H1 (cell line): ENCODE results near the gene OGFR. TPM values are rescaled to one million over a fixed set of nuclear protein-coding genes. Genes with fewer than 3 reads are reported as not detected.

ENCODE experiments used
- CTCF ChIA-PET: fragments of 300-600 bp; sonication (Branson Sonifier 250); formaldehyde crosslinking; loops from one replicate; lab custom pipeline; 2021; ENCODE audit not compliant: partially characterized antibody; lab: Charles Lee
- POLR2A ChIA-PET: fragments of 300-600 bp; sonication (Branson Sonifier 250); formaldehyde crosslinking; loops from one replicate; lab custom pipeline; 2021; ENCODE audit warnings: inconsistent platforms; ENCODE audit not compliant: partially characterized antibody; lab: Charles Lee
- DNase-seq, 2 experiments: peaks; one replicate each; pipeline versions ENCODE4 v3.0.0 to v3.0.0-alpha.2; 2010 to 2022; ENCODE audit warnings: low spot score in 2 of 2, low read depth in 1 of 2, mixed read lengths in 1 of 2
- FAIRE-seq: peaks from 2 replicates; lab custom pipeline; 2011; peaks lifted over from hg19 to GRCh38; lab: Jason Lieb, UNC
- H2AFZ ChIP-seq: 2 replicates; pipeline ENCODE4 v1.8.1; 2012; ENCODE audit warnings: low read length, inconsistent platforms
- H2AK5ac ChIP-seq: 2 replicates; pipeline ENCODE4 v1.6.1; 2013; ENCODE audit warnings: low read depth, low read length
- H2BK120ac ChIP-seq: replicated peaks from 2 replicates; pipeline ENCODE3; 2013; ENCODE audit warnings: low read depth, low read length, inconsistent platforms
- H2BK12ac ChIP-seq: 2 replicates; pipeline ENCODE4 v1.6.1; 2013; ENCODE audit warnings: low read depth, low read length
- H2BK15ac ChIP-seq: 2 replicates; pipeline ENCODE4 v1.6.1; 2013; ENCODE audit warnings: low read length
- H2BK20ac ChIP-seq: 2 replicates; pipeline ENCODE4 v1.6.1; 2013; ENCODE audit warnings: low read length
- H2BK5ac ChIP-seq: 2 replicates; pipeline ENCODE4 v1.6.1; 2013; ENCODE audit warnings: low read depth, low read length
- H3K14ac ChIP-seq: 2 replicates; pipeline ENCODE4 v1.6.1; 2013; ENCODE audit warnings: inconsistent platforms; ENCODE audit not compliant: insufficient read length
- H3K18ac ChIP-seq: 2 replicates; pipeline ENCODE4 v1.6.1; 2013; ENCODE audit warnings: low read length; ENCODE audit errors: extremely low read depth
- H3K23ac ChIP-seq: 2 replicates; pipeline ENCODE4 v1.6.1; 2013; ENCODE audit warnings: inconsistent platforms; ENCODE audit not compliant: insufficient read length
- H3K23me2 ChIP-seq: 2 replicates; pipeline ENCODE4 v1.6.1; 2013; ENCODE audit warnings: low read depth, low read length
- H3K27ac ChIP-seq: 2 replicates; pipeline ENCODE4 v1.6.1; 2011; ENCODE audit warnings: low read depth, low read length, inconsistent platforms
- H3K27me3 ChIP-seq, 4 experiments: replicated peaks in 1 of 4; 1 replicate in 1 of 4; 2 replicates in 3 of 4; pipeline versions ENCODE4 v1.6.1 to v1.8.1; 2011 to 2013; ENCODE audit warnings: low read length in 3 of 4, mild to moderate bottlenecking in 3 of 4, inconsistent platforms in 2 of 4, mixed read lengths in 2 of 4, moderate library complexity in 1 of 4; ENCODE audit not compliant: control insufficient read depth in 3 of 4, insufficient read depth in 3 of 4; ENCODE audit errors: extremely low read depth in 1 of 4
- H3K36me3 ChIP-seq, 4 experiments: 2 replicates each; pipeline versions ENCODE4 v1.6.1 to v1.8.1; 2011 to 2013; ENCODE audit warnings: mild to moderate bottlenecking in 4 of 4, low read length in 3 of 4, moderate library complexity in 2 of 4, control low read depth in 1 of 4, inconsistent platforms in 1 of 4; ENCODE audit not compliant: insufficient read depth in 4 of 4, control insufficient read depth in 2 of 4
- H3K4ac ChIP-seq: replicated peaks from 2 replicates; pipeline ENCODE3; 2013; ENCODE audit warnings: low read length, low read depth, mixed read lengths, inconsistent platforms; ENCODE audit not compliant: insufficient read length
- H3K4me1 ChIP-seq, 4 experiments: replicated peaks in 1 of 4; 1 replicate in 1 of 4; 2 replicates in 3 of 4; pipeline versions ENCODE4 v1.6.1 to v1.8.1; 2011 to 2013; ENCODE audit warnings: low read length in 3 of 4, inconsistent platforms in 2 of 4, mixed read lengths in 1 of 4; ENCODE audit not compliant: insufficient read depth in 4 of 4, control insufficient read depth in 3 of 4
- H3K4me2 ChIP-seq, 2 experiments: 2 replicates each; pipeline versions ENCODE4 v1.6.1 to v1.8.1; 2011 to 2013; ENCODE audit warnings: low read depth in 2 of 2, low read length in 2 of 2, control low read depth in 1 of 2, inconsistent platforms in 1 of 2, mild to moderate bottlenecking in 1 of 2; ENCODE audit not compliant: insufficient read depth in 1 of 2
- H3K4me3 ChIP-seq, 4 experiments: fragments of 200-600, 300-600 bp in 1 of 4; sonication (generic), shearing (Covaris generic), sonication (Bioruptor Twin) in 1 of 4; 2 replicates each; pipeline versions ENCODE4 v1.5.1 to v1.8.1; 2011 to 2016; ENCODE audit warnings: low read length in 4 of 4, low read depth in 3 of 4, control low read depth in 2 of 4, inconsistent platforms in 2 of 4, mild to moderate bottlenecking in 2 of 4, mixed read lengths in 1 of 4, moderate library complexity in 1 of 4; ENCODE audit not compliant: insufficient read depth in 2 of 4; ENCODE audit errors: extremely low read depth in 1 of 4
- H3K56ac ChIP-seq: replicated peaks from 2 replicates; pipeline ENCODE3; 2013; ENCODE audit warnings: low read depth, mild to moderate bottlenecking, mixed read lengths, low read length, inconsistent platforms; ENCODE audit not compliant: insufficient read length
- H3K79me1 ChIP-seq: 2 replicates; pipeline ENCODE4 v1.6.1; 2013; ENCODE audit warnings: low read depth, low read length, control low read depth
- H3K79me2 ChIP-seq, 2 experiments: 2 replicates each; pipeline versions ENCODE4 v1.6.1 to v1.8.1; 2012 to 2013; ENCODE audit warnings: low read length in 2 of 2, mild to moderate bottlenecking in 2 of 2, inconsistent platforms in 1 of 2; ENCODE audit not compliant: insufficient read depth in 2 of 2, control insufficient read depth in 1 of 2
- H3K9ac ChIP-seq, 4 experiments: replicated peaks in 1 of 4; 1 replicate in 1 of 4; 2 replicates in 3 of 4; pipeline versions ENCODE4 v1.6.1 to v1.8.1; 2011 to 2013; ENCODE audit warnings: low read depth in 3 of 4, low read length in 3 of 4, control low read depth in 2 of 4, mild to moderate bottlenecking in 2 of 4, moderate library complexity in 2 of 4, inconsistent platforms in 1 of 4; ENCODE audit errors: extremely low read depth in 1 of 4
- H3K9me3 ChIP-seq, 2 experiments: 2 replicates each; pipeline versions ENCODE4 v1.6.1 to v1.8.1; 2012 to 2013; ENCODE audit warnings: mild to moderate bottlenecking in 2 of 2, moderate library complexity in 2 of 2, control low read depth in 1 of 2, inconsistent platforms in 1 of 2, low read depth in 1 of 2, low read length in 1 of 2, mixed read lengths in 1 of 2; ENCODE audit not compliant: insufficient read depth in 2 of 2
- H4K20me1 ChIP-seq, 2 experiments: replicated peaks in 1 of 2; 2 replicates each; pipeline versions ENCODE3 to v1.8.1; 2011 to 2013; ENCODE audit warnings: inconsistent platforms in 2 of 2, low read length in 2 of 2, mild to moderate bottlenecking in 1 of 2; ENCODE audit not compliant: insufficient read depth in 2 of 2, control insufficient read depth in 1 of 2
- H4K5ac ChIP-seq: 2 replicates; pipeline ENCODE4 v1.6.1; 2013; ENCODE audit warnings: low read length, low read depth, mixed read lengths, inconsistent platforms; ENCODE audit not compliant: insufficient read length
- H4K8ac ChIP-seq: 2 replicates; pipeline ENCODE4 v1.8.0; 2013; ENCODE audit warnings: mild to moderate bottlenecking, moderate library complexity, low read length, inconsistent platforms; ENCODE audit not compliant: insufficient read depth; ENCODE audit errors: extremely low read depth
- H4K91ac ChIP-seq: replicated peaks from 2 replicates; pipeline ENCODE3; 2013; ENCODE audit warnings: low read length, mixed read lengths, inconsistent platforms; ENCODE audit not compliant: insufficient read length
- CTCF ChIP-seq, 3 experiments: IDR thresholded peaks; 1 replicate in 2 of 3; 2 replicates in 1 of 3; pipeline versions ENCODE4 v1.5.1 to v1.6.1; 2011; ENCODE audit warnings: low read length in 3 of 3, mild to moderate bottlenecking in 3 of 3, inconsistent platforms in 2 of 3, low read depth in 1 of 3, moderate library complexity in 1 of 3; ENCODE audit not compliant: insufficient read depth in 1 of 3; ENCODE audit errors: control extremely low read depth in 1 of 3
- EGR1 ChIP-seq: IDR thresholded peaks from 2 replicates; pipeline ENCODE4 v1.6.1; 2011; ENCODE audit warnings: low read depth, low read length, borderline replicate concordance
- KDM1A ChIP-seq: fragments of 200-600, 300-600 bp; sonication (generic); IDR thresholded peaks from 2 replicates; pipeline ENCODE4 v1.7.1; 2016; ENCODE audit warnings: mild to moderate bottlenecking, low read length, borderline replicate concordance
- NANOG ChIP-seq: IDR thresholded peaks from 2 replicates; pipeline ENCODE4 v1.6.1; 2011; ENCODE audit warnings: low read length, low read depth, mild to moderate bottlenecking, inconsistent platforms; ENCODE audit not compliant: insufficient read depth, poor library complexity, severe bottlenecking
- POLR2A ChIP-seq, 2 experiments: IDR thresholded peaks; 1 replicate in 1 of 2; 2 replicates in 1 of 2; pipeline ENCODE4 v1.6.1; 2011; ENCODE audit warnings: low read depth in 2 of 2, low read length in 2 of 2, mild to moderate bottlenecking in 2 of 2; ENCODE audit errors: control extremely low read depth in 1 of 2
- RAD21 ChIP-seq, 2 experiments: IDR thresholded peaks in 1 of 2; conservative IDR thresholded peaks in 1 of 2; 2 replicates each; pipeline ENCODE4 v1.6.1; 2011; ENCODE audit warnings: low read depth in 2 of 2, low read length in 2 of 2, improper control_type of control experiment in 1 of 2, inconsistent platforms in 1 of 2, mild to moderate bottlenecking in 1 of 2, moderate library complexity in 1 of 2
- SP4 ChIP-seq: IDR thresholded peaks from 2 replicates; pipeline ENCODE4 v1.6.1; 2012; ENCODE audit warnings: low read length, inconsistent platforms
- YY1 ChIP-seq: IDR thresholded peaks from 2 replicates; pipeline ENCODE4 v1.6.1; 2011; ENCODE audit warnings: low read depth, mild to moderate bottlenecking, low read length
- WGBS, 2 experiments: shearing (Covaris generic) in 1 of 2; methylation state at CpG; one replicate each; pipeline versions ENCODE4 v1.1.6 to v1.1.7; 2013 to 2015; ENCODE audit warnings: low lambda C conversion rate in 2 of 2, mixed read lengths in 2 of 2, inconsistent platforms in 1 of 2, low coverage in 1 of 2, missing lambda C conversion rate in 1 of 2; ENCODE audit not compliant: insufficient replicate concordance in 2 of 2, insufficient coverage in 1 of 2, insufficient read length in 1 of 2; ENCODE audit errors: extremely low coverage in 1 of 2, missing lambda C conversion rate in 1 of 2; 5-methylcytosine and 5-hydroxymethylcytosine counted together
- polyA plus RNA-seq, 7 experiments: library from polyadenylated mRNA; depleted of rRNA in 3 of 7; stranded (reverse) in 5 of 7; unstranded in 2 of 7; fragments of >200 nt in 5 of 7; fragments of 200-250 nt in 2 of 7; gene quantifications; 1 replicate in 5 of 7; 2 replicates in 1 of 7; 4 replicates in 1 of 7; pipeline versions ENCODE4 v1.2.1 to v1.2.3, GENCODE V29; 2011 to 2013; ENCODE audit warnings: missing spikeins in 2 of 7, mixed read lengths in 2 of 7
- total RNA-seq: library from RNA; stranded (reverse); fragmentation: NEBNext Ultra II Directional; extraction: Animal tissue kit (Norgen Biotek cat#: 25700); gene quantifications from 2 replicates; pipeline ENCODE4 v1.2.1, GENCODE V29; 2021

The OGFR gene
- total and polyA plus RNA-seq, 2 of the 8 experiments (the other 6 are each of a cell fraction or from before 2014, with no cell fraction given) = 13.9 to 25.1 TPM

GRCh38 chr20:62838128-62838891 is 33.7 kb downstream of the OGFR start:
- FAIRE-seq (no peak), DNase-seq (no peak)
- Histone ChIP-seq H3K9ac (no peak overlapping the region), H2BK120ac (no peak overlapping the region), H3K27me3 (no peaks in the 10 kb centered on the region), H3K14ac (no peak overlapping the region), H3K4me3 (no peak overlapping the region), H3K56ac (no peak overlapping the region), H4K5ac (no peak overlapping the region), H3K27ac (no peak overlapping the region), H2BK20ac (no peak overlapping the region), H3K9me3 (no peaks in the 10 kb centered on the region), H3K4ac (no peak overlapping the region), H3K79me1 (no peaks in the 10 kb centered on the region), H4K8ac (no peak overlapping the region; the same call in 1 of the 2 replicates), H3K79me2 (no peaks in the 10 kb centered on the region), H2BK5ac (no peak overlapping the region), H3K4me1 (peaks cover 0 to 3% (median 0%) of the 10 kb centered on the region in 4 experiments; a peak in 2 of 7 replicates), H4K20me1 (peaks cover 0 to 2% of the 10 kb centered on the region in 2 experiments), H3K36me3 (peaks cover 0 to 18% (median 4%) of the 10 kb centered on the region in 4 experiments; a peak in 3 of 8 replicates), H2BK15ac (no peak overlapping the region), H2AFZ (no peak overlapping the region), H4K91ac (no peak overlapping the region), H2BK12ac (no peak overlapping the region), H3K23ac (no peak overlapping the region), H3K4me2 (no peak overlapping the region), H3K23me2 (no peaks in the 10 kb centered on the region), H3K18ac (no peak overlapping the region), H2AK5ac (no peak overlapping the region)
- TF ChIP-seq CTCF (IDR thresholded peaks at IDR 0.05; ENCODE audit: control extremely low read depth in 1 of 3, insufficient read depth in 1 of 3, low read depth in 1 of 3, low read length in 3 of 3) = no peak
- TF ChIP-seq SP4 = no peak
- no peak for TF ChIP-seq EGR1
- no peak for TF ChIP-seq RAD21 (IDR thresholded peaks at IDR 0.05 in 1 of 2, conservative IDR thresholded peaks at IDR 0.05 in 1 of 2; ENCODE audit: low read depth in 2 of 2, low read length in 2 of 2)
- no peak for TF ChIP-seq KDM1A
- no peak for TF ChIP-seq POLR2A (IDR thresholded peaks at IDR 0.05; ENCODE audit: control extremely low read depth in 1 of 2, low read depth in 2 of 2, low read length in 2 of 2)
- no peak for TF ChIP-seq NANOG
- no peak for TF ChIP-seq YY1
- ChIA-PET CTCF (interaction anchor here (1.0 to 1.1 kb wide), 2 partner anchors 9 to 55 kb away, joined by 3 read pairs; no protein-coding TSS in a partner anchor), POLR2A (interaction anchor here (1.0 kb wide), 1 partner anchor 16 kb away, joined by 3 read pairs; no protein-coding TSS in a partner anchor)
- 93% methylated on average over 27 of the region's 27 CpGs; no CpG with 5 or more reads in 1 of the 2 experiments for WGBS, 2 experiments
